ENCODE results near the gene HDAC10. TPM values are rescaled to one million over a fixed set of nuclear protein-coding genes. Genes with fewer than 3 reads are reported as not detected.

Gene HDAC10
- total RNA-seq, 2 donors from 2014 or later = 55.2 to 60.0 TPM

GRCh38 chr22:50257451-50258360, 6.6 kb upstream of the HDAC10 start:
- Histone ChIP-seq H3K4me1 (ENCODE audit: control insufficient read depth in 1 of 2, low read depth in 2 of 2) (peaks cover 11 to 14% of the 10 kb centered on the region in 2 donors), H3K27ac (no peak overlapping the region), H3K4me3 (no peak overlapping the region), H3K9me3 (no peaks in the 10 kb centered on the region), H3K27me3 (replicated peaks; ENCODE audit: insufficient read depth) (peaks cover 7% of the 10 kb centered on the region), H3K36me3 (no peaks in the 10 kb centered on the region)
- no peak for TF ChIP-seq CTCF (IDR thresholded peaks at IDR 0.05)
- ATAC-seq (ENCODE audit: insufficient number of reproducible peaks, low FRiP score, low read depth) (no peak), DNase-seq (ENCODE audit: low spot score) (no peak)

- H3K27me3 ChIP-seq (replicated peaks; ENCODE audit: insufficient read depth) = peaks cover under 1% of the 10 kb centered on the region
Measured at GRCh38 chr22:50257041-50257440, 6.0 kb upstream of the HDAC10 start.

DNA sequence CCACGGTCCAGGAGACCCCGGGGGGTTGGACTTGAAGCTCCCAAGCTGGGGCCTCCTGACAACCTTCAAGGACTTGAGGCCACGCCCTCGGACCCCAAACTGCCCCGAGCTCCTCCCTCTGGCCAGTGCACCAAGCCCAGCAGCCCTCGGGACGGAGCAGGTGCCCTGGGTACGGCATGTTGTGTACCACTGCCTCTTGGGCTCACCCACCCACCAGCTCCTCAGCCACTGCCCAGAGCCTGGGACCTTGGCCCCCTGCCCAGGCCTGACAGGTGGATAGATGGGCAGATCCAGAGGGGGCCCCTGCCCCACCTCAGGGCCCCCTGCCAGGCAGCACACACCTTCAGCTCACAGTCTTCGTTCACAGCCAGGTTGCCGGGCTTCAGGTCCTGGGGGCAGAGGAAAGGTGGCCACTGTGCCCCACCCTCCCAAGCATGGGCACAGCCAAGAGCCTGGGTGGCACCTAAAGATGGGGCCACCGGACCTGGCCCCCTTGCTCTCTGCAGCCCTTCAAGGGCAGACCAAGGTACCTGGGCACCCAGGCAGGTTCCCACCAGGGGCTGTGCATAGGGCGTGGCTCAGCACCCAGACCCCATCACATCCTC, 5.3 kb upstream of the HDAC10 start:
- no peak overlapping the region for H3K27ac ChIP-seq
- H3K4me1 ChIP-seq (ENCODE audit: control insufficient read depth in 1 of 2, low read depth in 2 of 2) = peaks cover 8 to 20% of the 10 kb centered on the region in 2 donors
- no peak for TF ChIP-seq CTCF (IDR thresholded peaks at IDR 0.05)
- no peak for DNase-seq (ENCODE audit: low spot score)
- H3K9me3 ChIP-seq = no peaks in the 10 kb centered on the region
- H3K27me3 ChIP-seq (replicated peaks; ENCODE audit: insufficient read depth) = no peaks in the 10 kb centered on the region
- no peak for ATAC-seq (ENCODE audit: insufficient number of reproducible peaks, low FRiP score, low read depth)
- H3K36me3 ChIP-seq = no peaks in the 10 kb centered on the region
- no peak overlapping the region for H3K4me3 ChIP-seq

More at GRCh38 chr22:50257041-50257440, 6.0 kb upstream of the HDAC10 start:
- ATAC-seq (ENCODE audit: insufficient number of reproducible peaks, low FRiP score, low read depth) (no peak), DNase-seq (ENCODE audit: low spot score) (no peak)
- no peaks in the 10 kb centered on the region for H3K36me3 ChIP-seq
- H3K27ac ChIP-seq = no peak overlapping the region
- no peak for TF ChIP-seq CTCF (IDR thresholded peaks at IDR 0.05)
- H3K4me1 ChIP-seq (ENCODE audit: control insufficient read depth in 1 of 2, low read depth in 2 of 2) = peaks cover 10 to 14% of the 10 kb centered on the region in 2 donors
- no peak overlapping the region for H3K4me3 ChIP-seq
- no peaks in the 10 kb centered on the region for H3K9me3 ChIP-seq

DNA sequence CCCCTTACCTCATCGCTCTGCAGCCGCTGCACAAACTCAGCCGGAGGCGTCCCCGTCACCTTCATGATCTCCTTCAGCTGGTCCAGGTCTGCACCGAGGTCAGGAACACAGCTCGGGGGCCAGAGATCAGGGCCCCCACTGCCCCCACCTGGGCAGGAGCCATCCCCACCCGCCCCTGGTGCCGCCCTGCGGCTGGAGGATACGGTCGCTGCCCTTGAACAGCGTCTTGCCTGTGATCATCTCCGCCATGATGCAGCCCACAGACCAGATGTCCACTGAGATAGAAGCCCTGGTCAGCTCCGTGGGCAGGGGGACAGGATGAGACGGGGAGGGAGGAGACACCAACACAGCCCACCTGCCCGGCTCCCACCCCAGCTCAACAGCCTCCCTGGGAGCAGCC, 4.5 kb upstream of the HDAC10 start:
- no peak overlapping the region for H3K4me3 ChIP-seq
- H3K27ac ChIP-seq = no peak overlapping the region
- H3K36me3 ChIP-seq = no peaks in the 10 kb centered on the region
- TF ChIP-seq CTCF (IDR thresholded peaks at IDR 0.05) = no peak
- no peaks in the 10 kb centered on the region for H3K9me3 ChIP-seq
- H3K4me1 ChIP-seq (ENCODE audit: control insufficient read depth in 1 of 2, low read depth in 2 of 2) = peaks cover 4 to 21% of the 10 kb centered on the region in 2 donors
- no peak for ATAC-seq (ENCODE audit: insufficient number of reproducible peaks, low FRiP score, low read depth)
- no peak for DNase-seq (ENCODE audit: low spot score)
- H3K27me3 ChIP-seq (replicated peaks; ENCODE audit: insufficient read depth) = no peaks in the 10 kb centered on the region

DNA sequence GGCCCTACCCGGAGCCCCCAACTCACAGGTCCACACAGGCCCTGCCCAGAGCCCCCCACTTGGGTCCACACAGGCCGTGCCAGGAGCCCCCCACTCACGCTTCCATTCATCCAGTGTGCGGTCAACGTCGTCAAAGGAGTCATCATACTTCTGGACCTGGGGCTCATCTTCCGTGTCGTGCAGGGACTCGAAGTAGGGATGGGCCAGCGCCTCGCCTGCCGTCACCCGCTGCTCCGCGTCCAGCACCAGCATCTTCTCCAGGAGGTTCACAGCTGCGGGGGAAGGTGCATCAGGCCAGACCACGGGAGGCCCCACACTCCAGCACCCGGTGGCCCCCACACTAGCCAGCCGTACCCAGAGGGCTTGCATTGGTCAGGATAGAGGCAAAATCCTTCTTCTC, 4.0 kb upstream of the HDAC10 start:
- no peaks in the 10 kb centered on the region for H3K36me3 ChIP-seq
- TF ChIP-seq CTCF (IDR thresholded peaks at IDR 0.05) = no peak
- no peak overlapping the region for H3K4me3 ChIP-seq
- no peaks in the 10 kb centered on the region for H3K9me3 ChIP-seq
- H3K4me1 ChIP-seq (ENCODE audit: control insufficient read depth in 1 of 2, low read depth in 2 of 2) = peaks cover 6 to 22% of the 10 kb centered on the region in 2 donors
- no peak overlapping the region for H3K27ac ChIP-seq
- ATAC-seq (ENCODE audit: insufficient number of reproducible peaks, low FRiP score, low read depth) (no peak), DNase-seq (ENCODE audit: low spot score) (no peak)
- no peaks in the 10 kb centered on the region for H3K27me3 ChIP-seq (replicated peaks; ENCODE audit: insufficient read depth)
